Hematopoietic multipotent progenitor cell treated with erythropoietin and hydrocortisone succinate and interleukin-3 and kit ligand, for 8 days (in vitro differentiated cells): ENCODE data around the gene ZNF691.
"Not testable (repeated sequence)": the region's sequence is repeated elsewhere in the genome, so short reads cannot be mapped to it uniquely, and the experiment has no call there.

Source experiments
- DNase-seq: peaks from one replicate; pipeline ENCODE4 v3.0.0-alpha.2; 2015

The ZNF691 gene

DNA sequence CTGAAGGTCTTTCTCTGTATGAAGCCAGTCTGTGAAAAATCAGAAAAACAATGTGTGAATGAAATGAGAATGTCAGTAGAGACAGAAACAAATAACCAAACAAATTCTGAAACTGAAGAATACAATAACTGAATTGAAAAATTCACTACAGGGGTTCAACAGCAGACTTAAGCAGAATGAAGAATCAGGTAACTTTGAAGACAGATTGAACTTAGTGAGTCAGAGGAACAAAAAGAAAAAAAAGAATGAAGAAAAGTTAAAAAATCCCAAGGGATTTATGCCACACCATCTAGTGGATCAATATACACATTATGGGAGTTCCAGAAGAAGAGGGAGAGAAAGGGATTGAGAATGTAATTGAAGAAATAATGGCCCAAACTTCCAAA is 14.6 kb downstream of the ZNF691 start:
- no peak for DNase-seq

DNA sequence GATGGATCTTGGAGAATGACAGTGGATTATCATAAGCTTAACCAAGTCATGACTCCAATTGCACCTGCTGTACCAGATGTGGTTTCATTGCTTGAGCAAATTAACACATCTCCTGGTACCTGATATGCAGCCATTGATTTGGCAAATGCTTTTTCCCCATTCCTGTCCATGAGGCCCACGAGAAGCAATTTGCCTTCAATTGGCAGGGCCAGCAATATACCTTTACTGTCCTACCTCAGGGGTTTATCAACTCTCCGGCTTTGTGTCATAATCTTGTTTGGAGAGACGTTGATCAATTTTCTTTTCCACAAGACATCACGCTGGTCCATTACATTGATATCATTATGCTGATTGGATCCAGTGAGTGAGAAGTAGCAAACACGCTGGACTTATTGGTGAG is 20.1 kb downstream of the ZNF691 start:
- no peak for DNase-seq

GRCh38 chr1:42868466-42868865 is 22.1 kb downstream of the ZNF691 start:
- DNase-seq: not testable (repeated sequence)

DNA sequence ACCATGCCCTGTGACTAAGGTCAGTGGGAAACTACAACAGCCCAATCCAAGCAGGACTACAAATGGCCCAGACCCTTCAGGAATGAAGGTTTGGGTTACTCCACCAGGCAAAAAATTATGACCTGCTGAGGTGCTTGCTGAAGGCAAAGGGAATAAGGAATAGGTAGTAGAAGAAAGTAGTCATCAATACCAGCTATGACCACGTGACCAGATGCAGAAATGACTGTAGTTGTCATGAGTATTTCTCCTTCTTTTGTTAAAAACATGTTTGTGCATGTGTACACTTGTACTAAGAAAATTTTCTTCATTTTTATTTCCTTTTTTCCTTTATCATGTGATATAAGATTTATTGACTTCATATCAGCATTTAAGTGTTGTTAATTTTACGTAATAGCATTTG is 22.8 kb downstream of the ZNF691 start:
- DNase-seq: not testable (repeated sequence)

- DNase-seq: peak; percentile 82
Measured at GRCh38 chr1:42869751-42870150, 23.3 kb downstream of the ZNF691 start.

DNA sequence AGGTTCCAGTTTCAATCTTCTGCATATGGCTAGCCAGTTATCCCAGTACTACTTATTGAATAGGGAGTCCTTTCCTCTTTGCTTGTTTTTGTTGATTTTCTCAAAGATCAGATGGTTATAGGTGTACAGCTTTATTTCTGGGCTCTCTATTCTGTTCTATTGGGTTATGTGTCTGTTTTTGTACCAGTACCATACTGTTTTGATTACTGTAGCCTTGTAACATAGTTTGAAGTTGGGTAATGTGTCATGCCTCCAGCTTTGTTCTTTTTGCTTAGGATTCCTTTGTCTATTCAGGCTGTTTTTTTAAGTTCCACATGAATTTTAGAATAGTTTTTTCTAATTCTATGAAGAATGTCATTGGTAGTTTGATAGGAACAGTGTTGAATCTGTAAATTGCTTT is 26.7 kb downstream of the ZNF691 start:
- DNase-seq: not testable (repeated sequence)

GRCh38 chr1:42873670-42874069 is 27.3 kb downstream of the ZNF691 start:
- DNase-seq: peak; percentile 70

DNA sequence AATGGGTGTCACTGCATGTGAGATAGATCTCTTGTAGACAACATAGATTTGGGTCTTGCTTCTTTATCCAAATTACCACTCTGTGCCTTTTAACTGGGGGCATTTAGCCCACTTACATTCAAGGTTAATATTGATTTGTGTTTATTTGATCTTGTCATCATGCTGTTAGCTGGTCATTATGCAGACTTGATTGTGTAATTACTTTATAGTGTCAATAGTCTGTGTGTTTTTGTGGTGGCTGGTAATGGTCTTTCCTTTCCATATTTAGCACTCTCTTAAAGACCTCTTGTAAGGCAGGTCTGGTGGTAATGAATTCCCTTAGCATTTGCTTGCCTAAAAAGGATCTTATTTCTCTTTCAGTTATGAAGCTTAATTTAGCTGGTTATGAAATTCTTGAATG is 29.6 kb downstream of the ZNF691 start:
- DNase-seq: no peak

GRCh38 chr1:42877380-42877779 is 31.0 kb downstream of the ZNF691 start:
- DNase-seq: no peak

- no peak for DNase-seq
Measured at GRCh38 chr1:42880384-42880783, 34.0 kb downstream of the ZNF691 start.

DNA sequence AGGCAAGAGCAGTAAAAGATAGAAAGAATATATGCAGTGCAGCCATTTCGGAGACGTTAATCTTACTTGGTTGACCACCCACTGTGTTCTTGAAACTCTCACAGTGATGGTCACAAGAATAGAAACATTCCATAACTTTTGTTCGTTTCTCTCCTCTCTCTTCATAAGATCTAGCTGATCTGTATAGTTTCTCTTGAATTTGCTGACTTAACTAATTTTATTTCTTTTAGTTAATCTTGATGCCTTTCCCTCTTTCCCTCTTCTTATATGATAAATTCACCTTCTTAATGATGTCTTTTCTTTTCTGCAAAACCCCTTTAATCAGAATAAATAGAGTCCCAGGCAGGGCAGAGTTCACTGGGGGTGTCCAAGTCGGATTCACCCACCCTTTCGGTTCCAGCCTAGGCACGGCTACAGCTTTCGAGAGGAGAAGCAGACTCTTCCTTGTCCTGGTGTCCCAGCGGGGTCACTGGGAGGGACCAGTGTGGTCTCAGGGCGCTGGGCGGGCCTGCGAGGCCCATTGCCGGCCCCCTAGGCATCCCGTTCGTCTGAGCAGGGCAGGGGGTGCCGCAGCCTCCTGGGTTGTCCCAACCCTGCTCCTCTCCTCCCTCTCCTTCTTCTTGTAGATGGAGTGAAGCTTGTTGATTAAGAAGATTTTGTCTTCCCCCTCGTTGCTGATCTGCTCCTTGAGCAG is 39.8 kb downstream of the ZNF691 start:
- DNase-seq: no peak

GRCh38 chr1:42886800-42887199 is 40.4 kb downstream of the ZNF691 start:
- no peak for DNase-seq

GRCh38 chr1:42887366-42887765 is 41.0 kb downstream of the ZNF691 start:
- no peak for DNase-seq

GRCh38 chr1:42888013-42888633 is 41.7 kb downstream of the ZNF691 start:
- DNase-seq: no peak

DNA sequence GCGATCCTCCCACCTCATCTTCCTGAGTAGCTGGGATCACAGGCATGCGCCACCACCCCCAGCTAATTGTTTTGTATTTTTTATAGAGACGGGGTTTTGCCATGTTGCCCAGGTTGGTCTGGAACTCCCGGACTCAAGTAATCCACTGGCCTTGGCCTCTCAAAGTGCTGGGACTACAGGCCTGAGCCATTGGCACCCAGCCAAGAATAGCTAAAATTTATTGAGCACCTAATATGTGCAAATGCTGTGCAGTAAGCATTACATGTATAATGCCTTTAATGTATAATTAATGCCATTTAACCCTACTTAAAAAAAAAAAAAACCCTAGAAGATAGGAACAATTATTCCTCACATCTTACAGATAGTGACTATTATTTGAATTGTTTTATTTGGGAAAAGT is 42.9 kb downstream of the ZNF691 start:
- no peak for DNase-seq

DNA sequence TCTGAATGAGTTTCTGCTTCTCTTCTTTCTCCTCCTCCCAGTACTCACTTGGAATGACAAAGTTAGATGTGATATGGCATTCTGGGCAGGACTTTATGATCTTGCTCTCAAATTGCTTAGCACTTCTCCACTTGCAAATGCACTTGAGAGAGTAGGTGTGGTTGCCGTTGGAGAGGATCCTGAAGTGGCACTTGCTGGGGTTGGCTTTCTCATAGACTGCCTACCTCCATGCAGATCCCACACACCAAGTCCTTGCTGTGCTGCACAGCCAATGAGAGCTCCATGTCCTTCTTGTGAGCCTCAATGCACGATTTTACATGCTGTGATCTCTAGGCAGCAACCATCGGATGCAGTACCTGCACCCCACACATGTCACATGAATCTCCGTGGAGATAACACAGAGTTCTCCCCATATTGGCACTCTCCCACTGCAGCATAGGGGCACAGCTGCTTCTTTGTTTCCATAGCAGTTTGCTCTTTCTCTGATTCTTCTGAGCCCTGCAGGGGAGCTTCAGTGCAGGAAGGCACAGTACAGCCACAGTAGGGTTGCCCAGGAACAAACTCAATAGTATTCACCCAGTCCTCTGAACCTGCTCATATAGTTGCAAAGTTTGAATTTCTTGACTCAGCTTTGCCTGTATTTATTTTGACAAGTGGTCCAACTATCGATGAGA is 45.2 kb downstream of the ZNF691 start:
- DNase-seq: no peak

- not testable (repeated sequence) for DNase-seq
Measured at GRCh38 chr1:42899960-42900359, 53.5 kb downstream of the ZNF691 start.
